Brain pericyte (primary cell): ENCODE data around the gene GTF2F1.
"Not testable (repeated sequence)": the region's sequence is repeated elsewhere in the genome, so short reads cannot be mapped to it uniquely, and the experiment has no call there.

ENCODE experiments used
- DNase-seq: peaks from one replicate; pipeline ENCODE4 v3.0.0-alpha.2; 2012; ENCODE audit warnings: low read depth, low spot score

Gene GTF2F1

DNA sequence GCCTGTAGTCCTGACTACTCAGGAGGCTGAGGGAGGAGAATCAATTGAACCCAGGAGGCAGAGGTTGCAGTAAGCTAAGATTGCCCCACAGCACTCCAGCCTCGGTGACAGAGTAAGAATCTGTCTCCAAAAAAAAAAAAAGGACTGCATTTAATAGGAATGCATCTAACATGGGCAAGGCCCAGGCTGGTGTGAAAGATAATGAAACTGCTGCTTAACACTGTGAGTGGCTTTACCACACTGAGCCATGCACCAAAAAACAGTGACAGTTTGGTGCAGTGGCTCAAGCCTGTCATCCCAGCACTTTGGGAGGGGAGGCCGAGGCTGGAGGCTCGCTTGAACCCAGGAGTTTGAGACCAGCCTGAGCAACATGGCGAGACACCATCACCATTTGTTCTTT, 8.6 kb downstream of the GTF2F1 start:
- no peak for DNase-seq

DNA sequence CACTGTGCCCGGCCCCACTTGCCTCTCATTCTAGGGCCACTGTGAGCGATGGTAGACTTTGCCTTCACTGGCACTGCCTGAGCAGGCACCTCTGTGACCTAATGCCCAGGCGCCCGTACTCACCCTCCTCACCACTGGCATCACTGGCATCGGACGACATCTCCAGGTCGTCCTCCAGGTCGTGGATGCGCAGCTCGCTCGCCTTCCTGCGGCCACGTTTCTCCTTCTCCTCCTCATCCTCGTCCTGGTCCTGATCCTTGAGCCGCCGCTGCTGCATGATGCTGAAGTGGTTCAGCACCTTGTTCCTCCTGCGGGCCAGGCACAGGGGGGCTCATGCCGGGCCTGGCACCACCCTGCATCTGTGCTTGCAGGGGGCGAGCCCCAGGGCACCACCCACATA, 9.8 kb downstream of the GTF2F1 start:
- no peak for DNase-seq

DNA sequence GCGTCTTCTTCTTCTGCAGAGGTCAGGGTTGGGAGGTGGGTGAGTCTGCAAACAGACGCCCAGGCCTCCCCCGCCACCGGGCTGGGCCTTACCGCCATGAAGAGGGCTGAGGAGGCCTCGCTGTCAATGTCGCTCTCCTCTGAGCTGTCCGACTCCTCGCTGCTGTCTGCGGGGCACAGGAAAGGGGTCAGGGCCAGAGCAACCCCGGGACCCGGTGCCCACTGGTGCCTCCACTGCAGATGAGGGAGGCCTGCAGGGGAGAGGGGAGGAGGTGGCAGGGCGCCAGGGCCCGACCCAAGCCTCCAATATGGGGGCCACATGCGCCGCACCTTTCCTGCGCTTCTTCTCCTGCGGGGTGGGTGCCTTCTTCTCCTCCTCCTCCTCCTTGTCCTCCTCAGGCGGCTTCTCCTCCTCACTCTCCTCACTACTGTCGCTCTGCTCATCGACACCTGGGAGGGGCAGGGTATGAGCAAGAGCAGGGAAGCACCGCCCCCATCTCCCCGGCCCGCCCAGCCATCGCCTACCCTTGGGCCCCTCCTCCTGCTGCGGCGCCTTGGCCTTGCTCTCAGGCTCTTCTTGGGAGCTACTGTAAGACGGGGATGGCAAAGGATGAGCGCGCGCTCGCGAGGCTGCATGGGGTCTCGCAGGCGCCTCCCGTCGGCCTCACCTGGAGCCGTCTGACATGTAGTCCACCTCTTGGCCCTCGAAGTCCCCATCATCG, 11.8 kb downstream of the GTF2F1 start:
- DNase-seq: no peak

DNA sequence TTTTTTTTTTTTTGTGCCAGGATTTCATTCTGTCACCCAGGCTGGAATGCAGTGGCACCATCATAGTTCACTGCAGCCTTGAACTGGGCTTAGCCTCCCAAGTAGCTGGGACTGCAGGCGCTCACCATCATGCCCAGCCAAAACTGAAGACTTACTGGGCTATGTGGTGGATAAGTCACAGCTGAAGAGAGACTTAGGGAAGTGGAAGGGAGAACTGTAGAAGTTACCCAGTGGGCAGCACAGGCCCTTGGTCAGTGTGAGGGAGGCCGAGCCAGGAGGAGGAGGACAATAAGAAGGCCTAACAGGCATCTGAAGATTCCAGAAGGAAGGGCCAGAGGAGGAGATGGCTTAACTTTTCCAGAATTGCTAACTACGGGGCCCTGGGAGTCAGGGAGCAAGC, 13.2 kb downstream of the GTF2F1 start:
- DNase-seq: no peak

DNA sequence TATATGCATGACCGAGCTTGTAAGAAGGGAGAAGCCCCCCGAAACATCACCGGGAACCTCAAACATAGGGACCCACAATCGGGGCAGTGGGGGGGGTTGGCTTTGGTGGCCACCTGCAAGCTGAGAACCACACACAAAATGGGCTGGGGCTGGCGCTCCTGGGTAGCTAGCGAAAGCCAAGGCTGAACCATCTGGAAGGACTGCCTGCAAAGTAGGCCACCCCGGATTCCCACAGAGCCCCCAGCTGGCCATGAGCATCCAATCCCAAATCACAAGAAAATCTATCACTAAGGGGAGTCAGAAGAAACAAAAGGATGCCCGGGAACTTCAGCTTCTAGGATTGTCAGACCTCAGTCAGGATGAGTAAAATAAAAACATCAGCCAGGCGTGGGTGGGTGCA, 14.5 kb downstream of the GTF2F1 start:
- no peak for DNase-seq

DNA sequence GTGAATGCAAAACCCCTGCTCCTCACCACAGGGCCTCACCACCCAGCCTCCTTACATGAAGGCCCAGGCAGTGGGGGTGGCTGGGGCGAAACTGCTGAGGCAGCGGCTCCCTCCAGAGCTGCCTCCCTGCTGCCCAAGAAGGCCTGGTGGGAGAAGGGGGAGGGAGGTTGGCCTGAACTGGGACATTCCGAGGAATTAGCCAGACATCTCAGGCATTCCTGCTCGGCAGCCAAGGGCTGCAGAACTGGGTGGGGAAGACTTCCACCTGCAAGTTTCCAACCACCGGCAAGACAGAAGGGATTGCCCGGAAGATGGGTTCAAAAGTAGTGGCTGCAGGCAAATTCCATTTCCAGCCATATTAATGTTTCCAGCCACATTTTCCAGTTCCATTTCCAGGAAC, 14.9 kb downstream of the GTF2F1 start:
- DNase-seq: no peak

DNA sequence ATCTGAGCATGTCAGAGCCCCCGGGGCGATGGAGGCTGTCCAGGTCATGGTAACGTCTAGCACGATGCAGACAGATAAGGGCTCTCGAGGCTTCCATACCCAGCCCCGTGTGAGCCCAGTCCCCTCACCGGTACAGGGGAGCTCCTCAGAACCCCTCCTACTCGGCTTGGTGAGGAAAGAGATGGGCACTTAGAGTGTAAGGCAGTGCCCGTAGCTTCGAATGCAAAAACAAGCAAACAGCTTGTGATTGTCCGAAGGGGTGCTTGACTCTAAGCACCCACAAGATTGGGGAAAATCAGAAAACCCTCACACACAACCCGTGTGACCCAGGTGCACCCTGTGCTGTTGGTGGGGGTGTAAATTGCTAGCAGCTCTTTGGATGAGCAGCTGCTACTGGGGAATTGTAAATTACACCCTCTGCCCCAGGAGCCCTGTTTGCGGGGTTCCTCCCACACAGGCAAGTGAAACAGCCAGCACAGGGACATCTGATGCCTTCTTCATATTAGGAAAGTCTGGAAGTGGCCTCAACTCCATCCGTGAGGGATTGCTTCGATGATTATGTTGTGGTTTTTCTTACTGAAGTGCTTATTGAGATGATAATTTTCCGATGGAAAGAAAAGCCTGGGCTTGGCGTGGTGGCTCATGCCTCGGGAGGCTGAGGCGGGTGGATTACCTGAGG, 16.3 kb downstream of the GTF2F1 start:
- DNase-seq: no peak

DNA sequence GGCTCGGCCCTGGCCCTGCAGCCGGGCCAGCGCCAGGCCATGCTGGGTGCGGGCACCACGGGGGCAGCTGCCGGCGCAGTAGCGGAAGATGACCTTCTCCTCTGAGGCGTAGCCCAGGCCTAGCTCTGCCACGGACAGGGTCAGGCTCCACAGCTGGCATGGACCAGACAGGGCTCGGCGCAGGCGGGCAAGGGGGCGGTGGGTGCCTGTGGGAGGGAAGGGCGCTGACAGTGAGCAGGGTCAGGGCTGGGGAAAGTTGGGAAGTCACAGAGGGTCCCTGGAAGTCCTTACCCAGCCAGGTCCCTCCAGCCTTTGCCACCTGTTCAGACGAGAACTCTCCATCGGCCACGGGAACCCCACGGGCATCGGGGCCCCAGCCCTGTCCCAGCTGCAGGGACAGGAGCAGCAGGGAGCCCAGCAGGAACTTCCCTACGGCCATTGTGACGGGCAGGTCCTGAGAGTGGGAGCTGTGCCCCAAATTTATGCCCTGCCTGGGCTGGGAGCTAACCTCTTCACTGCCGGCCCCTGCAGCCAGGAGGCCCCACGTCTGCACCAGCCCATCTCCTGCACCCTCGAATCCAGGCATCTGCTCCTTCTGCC, 17.5 kb downstream of the GTF2F1 start, which contains the start of gene PSPN:
PSPN (minus strand) TSS at position 523 of the 600 bp plus-strand sequence; CDS start at position 439, 84 bp downstream.
- DNase-seq: no peak

DNA sequence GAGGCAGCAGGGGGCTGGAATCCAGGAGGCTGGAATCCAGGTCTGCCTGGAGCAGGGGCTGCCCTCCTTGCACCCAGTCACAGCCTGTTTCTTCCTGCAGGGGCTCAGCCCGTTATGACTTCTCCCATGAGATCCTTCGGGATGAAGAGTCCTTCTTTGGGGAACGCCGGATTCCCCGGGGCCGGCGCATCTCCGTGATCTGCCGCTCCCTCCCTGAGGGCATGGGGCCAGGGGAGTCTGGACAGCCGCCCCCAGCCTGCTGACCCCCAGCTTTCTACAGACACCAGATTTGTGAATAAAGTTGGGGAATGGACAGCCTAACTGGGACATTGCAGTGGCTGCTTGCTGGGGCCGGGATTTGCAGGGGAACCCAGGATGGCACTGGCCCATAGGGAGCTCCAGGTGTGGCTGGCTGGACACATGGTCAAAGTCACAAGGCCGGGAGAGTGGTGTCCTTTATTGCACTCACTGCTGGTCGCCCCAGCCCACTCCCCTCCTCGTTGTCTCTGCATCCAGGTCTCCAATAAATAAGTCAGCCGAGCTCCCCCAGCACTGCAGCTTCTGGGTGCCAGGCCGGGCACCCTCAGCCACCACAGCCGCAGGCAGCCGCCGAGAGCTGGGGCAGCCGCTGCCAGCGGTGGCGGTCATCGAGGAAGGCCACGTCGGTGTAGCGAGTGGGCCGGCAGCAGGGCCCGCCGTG, 18.1 kb downstream of the GTF2F1 start:
- DNase-seq: no peak

DNA sequence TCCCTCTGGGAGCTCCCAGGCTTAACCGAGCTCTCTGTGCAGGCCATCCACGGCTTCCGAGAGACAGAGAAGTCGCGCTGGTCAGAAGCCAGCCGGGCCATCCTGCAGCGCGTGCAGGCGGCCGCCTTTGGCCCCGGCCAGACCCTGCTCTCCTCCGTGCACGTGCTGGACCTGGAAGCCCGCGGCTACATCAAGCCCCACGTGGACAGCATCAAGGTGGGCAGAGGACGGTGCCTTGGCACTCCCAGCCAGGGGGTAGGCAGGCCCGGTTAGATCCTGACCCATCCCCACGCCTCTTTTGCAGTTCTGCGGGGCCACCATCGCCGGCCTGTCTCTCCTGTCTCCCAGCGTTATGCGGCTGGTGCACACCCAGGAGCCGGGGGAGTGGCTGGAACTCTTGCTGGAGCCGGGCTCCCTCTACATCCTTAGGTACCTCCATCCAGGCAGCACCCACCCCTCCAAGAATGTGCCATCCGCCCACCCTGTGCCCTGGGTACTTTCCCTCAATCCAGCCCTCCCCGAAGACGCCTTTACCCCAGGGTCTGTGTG, 18.7 kb downstream of the GTF2F1 start:
- DNase-seq: no peak

DNA sequence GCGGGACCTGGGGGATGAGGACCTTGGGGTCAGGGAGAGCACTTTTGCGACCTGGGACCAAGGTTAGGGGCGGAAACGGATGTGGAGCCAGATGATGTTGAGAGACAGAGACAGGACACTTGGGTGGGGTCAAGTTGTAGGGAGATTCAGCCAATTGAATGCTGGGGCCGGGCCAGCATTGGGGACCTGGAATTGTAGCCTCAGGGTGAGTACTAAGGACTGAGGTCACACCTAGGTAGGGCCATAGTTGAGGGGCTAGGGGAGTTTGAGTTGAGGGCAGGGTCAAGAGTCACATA, 19.2 kb downstream of the GTF2F1 start:
- no peak for DNase-seq

DNA sequence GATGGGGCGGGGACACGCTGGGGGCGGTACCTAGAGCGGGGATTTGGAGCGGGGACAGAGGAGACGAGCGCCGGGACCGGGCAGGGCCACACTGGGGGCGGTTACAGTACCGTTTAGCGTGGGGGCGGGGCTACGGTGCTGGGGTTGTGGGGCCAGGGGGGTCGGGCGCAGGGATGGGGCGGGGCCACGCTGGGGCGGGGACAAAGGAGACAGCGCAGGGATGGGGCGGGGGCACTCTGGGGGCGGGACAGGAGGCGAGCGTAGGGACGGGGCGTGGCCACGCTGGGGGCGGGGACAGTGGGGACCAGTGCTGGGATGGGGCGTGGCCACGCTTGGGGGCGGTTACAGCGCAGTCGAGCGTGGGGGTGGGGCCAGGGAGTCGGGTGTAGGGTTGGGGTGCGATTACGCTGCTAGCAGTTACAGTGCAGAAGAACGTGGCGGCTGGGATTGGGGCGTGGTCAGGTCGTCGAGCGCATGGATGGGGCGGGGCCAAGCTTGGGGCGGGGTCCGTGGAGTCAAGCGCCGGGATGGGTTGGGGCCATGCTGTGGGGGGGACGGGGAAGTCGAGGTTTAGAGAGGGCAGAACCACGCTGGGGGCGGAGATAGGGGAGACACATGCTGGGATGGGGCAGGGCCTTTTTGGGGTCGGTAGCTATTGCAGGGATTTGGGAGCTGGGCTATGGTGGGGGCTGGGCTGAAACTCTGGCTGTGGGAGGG, 19.7 kb downstream of the GTF2F1 start:
- peak; percentile 92 for DNase-seq

DNA sequence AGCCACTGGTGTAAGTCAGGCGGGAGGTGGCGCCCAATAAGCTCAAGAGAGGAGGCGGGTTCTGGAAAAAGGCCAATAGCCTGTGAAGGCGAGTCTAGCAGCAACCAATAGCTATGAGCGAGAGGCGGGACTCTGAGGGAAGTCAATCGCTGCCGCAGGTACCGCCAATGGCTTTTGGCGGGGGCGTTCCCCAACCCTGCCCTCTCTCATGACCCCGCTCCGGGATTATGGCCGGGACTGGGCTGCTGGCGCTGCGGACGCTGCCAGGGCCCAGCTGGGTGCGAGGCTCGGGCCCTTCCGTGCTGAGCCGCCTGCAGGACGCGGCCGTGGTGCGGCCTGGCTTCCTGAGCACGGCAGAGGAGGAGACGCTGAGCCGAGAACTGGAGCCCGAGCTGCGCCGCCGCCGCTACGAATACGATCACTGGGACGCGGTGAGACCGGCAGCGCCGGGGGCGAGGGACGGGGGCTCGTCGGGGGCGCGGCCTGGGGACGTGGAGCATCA, 20.3 kb downstream of the GTF2F1 start, which contains the start of gene ALKBH7:
ALKBH7 (plus strand) TSS at position 201 of the 502 bp plus-strand sequence; CDS start at position 228, 27 bp downstream.
- peak; percentile 98 for DNase-seq

DNA sequence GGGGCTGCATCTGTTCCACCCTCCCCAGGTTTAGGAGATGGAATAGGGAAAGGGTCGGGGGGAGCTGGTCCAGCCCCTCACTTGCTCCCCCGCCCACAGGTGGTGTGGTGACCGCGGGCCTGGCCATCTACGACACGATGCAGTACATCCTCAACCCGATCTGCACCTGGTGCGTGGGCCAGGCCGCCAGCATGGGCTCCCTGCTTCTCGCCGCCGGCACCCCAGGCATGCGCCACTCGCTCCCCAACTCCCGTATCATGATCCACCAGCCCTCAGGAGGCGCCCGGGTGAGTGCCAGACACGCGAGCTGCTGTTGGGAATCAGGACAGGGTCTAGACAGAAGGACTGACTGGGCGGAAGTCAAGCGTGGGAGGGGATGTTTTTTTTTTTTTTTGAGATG, 28.6 kb downstream of the GTF2F1 start:
- DNase-seq: no peak

DNA sequence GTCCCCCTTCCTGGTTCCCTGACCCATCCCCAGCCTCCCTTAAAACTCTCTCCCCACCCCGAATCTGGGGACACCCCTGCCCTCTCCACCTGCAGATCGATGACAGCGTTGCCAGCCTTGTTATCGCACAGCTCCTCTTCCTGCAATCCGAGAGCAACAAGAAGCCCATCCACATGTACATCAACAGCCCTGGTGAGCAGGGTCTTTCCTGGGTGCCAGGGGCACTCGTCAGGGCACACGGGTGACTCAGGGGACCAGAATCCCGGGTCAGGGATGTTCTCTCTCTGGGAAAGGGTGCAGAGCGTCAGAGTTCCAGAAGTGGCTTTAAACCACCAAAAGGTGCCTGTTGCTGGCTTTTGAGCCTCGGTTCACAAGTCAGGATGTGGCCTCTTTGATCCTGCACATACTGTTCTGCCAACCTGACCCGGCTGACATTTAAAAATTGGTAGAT, 30.6 kb downstream of the GTF2F1 start:
- DNase-seq: no peak

DNA sequence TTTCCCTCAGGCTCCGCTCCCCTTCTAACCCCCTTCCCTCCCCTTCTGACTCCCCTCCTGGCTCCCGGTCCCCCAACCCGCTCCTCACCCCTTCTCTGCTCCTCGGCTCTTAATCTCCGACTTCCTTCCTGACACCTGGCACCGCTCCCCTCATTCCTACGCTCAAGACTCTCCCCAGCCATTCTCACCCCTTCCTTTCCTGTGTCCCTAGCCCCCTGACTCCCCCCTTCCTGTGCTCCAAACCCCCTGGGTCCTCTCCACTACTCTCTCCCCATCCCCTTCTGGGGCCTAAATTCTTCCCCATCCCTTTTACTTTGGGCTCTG, 31.0 kb downstream of the GTF2F1 start:
- DNase-seq: no peak

DNA sequence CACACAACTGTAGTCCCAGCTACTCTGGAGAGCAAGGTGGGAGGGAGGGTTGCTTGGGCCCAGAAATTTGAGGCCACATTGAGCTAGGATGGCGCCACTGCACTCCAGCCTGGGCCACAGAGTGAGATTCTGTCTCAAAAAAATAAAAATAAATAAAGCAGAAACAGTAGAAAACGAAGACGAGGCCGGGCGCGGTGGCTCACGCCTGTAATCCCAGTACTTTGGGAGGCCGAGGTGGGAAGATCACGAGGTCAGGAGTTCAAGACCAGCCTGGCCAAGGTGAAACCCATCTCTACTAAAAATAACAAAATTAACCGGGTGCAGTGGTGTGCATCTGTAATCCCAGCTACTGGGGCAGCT, 32.1 kb downstream of the GTF2F1 start:
- DNase-seq: not testable (repeated sequence)

DNA sequence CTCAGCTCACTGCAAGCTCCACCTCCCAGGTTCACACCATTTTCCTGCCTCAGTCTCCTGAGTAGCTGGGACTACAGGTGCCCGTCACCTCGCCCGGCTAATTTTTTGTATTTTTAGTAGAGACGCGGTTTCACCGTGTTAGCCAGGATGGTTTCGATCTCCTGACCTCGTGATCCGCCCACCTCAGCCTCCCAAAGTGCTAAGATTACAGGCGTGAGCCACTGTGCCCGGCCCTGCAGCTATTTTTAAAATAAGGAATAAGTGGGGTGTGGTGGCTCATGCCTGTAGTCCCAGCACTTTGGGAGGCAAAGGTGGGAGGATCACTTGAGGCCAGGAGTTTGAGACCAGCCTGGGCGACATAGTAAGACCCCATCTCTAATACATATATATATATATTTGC, 32.5 kb downstream of the GTF2F1 start:
- DNase-seq: not testable (repeated sequence)

DNA sequence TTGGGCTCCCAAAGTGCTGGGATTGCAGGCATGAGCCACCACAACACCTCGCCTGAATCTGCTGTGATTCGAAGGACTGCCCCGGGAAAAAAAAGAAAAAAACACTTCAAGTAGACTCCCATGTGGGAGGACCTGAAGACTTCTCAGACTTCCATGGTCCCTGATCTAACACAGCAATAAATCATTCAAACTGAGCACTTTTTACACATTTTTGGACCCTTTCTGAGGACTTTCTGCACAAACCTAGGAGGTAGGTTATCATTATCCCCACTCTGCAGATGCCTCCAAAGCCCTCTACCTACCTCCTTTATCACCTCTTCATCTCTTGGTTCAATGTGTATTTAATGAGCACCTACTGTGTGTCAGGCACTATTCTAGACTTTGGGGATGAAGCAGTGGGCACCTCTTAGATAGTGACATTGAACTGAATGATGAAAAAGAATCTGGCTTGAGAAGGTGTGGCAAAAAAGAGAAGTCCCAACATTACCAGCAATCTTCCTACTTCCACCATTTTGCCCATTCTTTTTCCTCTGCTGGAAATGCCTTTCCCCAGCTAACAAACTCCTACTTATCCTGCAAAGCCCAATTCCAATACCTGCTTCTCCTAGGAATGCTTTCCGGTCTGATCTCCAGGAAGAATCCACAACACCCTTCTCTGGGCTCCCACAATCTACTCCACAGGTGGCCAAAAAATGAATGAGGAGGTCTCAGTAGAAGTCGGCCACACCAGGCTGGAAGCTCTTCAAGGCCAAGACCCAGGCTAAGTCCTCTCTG, 33.2 kb downstream of the GTF2F1 start:
- no peak for DNase-seq

DNA sequence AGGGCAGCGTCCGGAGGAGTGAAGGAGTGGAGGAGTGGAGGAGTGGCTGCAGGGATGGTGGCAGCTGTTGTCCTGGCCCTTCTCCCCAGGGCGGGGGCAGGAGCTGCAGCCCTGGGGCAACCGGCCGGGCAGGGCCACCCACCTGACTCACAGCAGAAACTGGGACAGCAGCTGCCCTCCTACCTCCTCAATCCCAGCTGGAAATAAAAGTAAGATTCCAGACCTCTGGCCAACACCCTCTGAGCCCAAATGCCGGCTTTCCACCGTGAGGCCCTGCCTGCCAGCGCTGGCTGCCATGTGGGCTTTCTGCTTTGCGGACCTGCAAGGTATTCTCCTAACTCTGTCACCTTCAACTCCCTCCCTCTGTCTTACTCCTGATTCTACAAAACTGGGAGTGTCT, 35.0 kb downstream of the GTF2F1 start:
- DNase-seq: no peak

DNA sequence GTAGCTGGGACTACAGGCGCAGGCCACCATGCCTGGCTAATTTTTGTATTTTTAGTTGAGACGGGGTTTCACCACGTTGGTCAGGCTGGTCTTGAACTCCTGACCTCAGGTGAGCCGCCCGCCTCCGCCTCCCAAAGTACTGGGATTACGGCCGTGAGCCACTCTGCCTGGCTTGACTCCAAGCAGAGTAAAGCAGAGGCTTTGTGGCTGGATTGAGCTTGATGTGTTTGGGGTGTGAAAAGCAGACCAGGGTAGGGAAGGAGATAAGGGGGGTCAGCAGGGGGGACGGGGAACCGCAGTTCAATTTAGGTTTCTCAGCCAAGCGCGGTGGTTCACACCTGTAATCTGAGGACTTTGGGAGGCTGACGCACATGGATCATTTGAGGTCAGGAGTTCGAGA, 35.8 kb downstream of the GTF2F1 start:
- no peak for DNase-seq
